ENCODE results near the gene NOCT.

- TF ChIP-seq FOSL1 (IDR thresholded peaks at IDR 0.05; ENCODE audit: insufficient read depth, low read depth, low read length), result no peak
- no peak for TF ChIP-seq CTCF (IDR thresholded peaks at IDR 0.05; ENCODE audit: control extremely low read depth in 1 of 3, insufficient read depth in 1 of 3, low read depth in 1 of 3, low read length in 3 of 3)
- no peak for TF ChIP-seq RAD21 (IDR thresholded peaks at IDR 0.05 in 1 of 2, conservative IDR thresholded peaks at IDR 0.05 in 1 of 2; ENCODE audit: low read depth in 2 of 2, low read length in 2 of 2)
- no peak for TF ChIP-seq POU5F1 (IDR thresholded peaks at IDR 0.05; ENCODE audit: low read depth, low read length)
These were observed 42.4 kb upstream of the NOCT start for GRCh38 chr4:138972956-138973801.

Measured in H1 (cell line).